Stimulated activated CD4-positive, alpha-beta T cell treated with anti-CD3 and anti-CD28 coated beads, Interleukin-2, amount 100 ng/mL, for 48 hours (primary cell): ENCODE data around the gene MIAT.

Experiments
- DNase-seq, 2 donors: peaks; one replicate each; pipeline ENCODE4 v3.0.0-alpha.2; 2020

Gene MIAT

DNA sequence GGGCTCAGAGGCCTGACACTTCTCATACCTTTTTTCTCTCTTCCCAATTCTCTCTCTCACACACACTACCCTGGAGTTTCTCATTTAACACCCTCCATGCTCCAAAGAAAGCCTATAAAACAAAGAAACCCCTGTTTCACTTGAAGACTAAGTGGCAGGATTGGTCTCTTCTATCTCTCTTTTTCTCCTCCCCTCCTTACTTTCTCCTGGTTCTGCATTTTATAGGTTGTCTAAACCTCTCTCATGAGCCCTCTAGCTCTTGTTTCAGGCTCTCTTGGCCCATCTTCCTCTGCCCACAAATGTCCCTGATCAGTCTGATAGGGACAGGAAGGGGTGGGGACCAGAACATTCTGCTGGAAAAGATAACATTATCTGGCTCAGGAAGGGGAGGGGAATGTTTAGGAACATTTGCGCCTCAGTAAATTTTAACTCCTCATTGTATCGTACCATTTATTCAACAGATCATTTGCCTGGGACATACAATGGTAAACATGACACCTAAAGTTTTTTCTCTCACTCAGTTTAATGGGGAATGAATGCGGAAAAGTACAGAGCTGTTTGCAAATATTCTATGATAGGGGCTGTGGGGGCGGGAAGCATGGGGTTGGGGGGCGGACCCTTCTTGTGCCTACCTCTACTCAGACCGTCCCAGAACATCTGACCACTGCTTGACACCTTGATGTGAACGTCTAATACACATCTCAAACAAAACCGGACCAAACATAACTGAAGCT, 24.8 kb upstream of the MIAT start:
- DNase-seq: no peak

DNA sequence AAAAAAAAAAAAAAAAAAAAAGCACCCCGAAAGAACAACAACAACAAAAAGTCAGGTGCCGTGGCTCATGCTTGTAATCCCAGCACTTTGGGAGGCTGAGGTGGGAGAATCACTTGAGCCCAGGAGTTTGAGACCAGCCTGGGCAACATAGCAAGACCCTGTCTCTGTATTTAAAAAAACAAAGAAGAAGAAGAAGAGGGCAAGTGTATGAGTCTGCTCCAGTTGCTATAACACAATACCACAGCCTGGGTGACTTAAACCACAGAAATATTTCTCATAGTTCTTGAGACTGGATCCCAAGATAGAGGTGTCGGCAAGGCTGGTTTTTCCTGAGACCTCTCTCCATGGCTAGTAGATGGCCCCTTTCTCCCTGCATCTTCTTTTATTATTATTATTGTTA, 23.2 kb upstream of the MIAT start:
- no peak for DNase-seq

GRCh38 chr22:26635117-26635516, 22.3 kb upstream of the MIAT start:
- DNase-seq: no peak

- DNase-seq: no peak
Measured at GRCh38 chr22:26636296-26636695, 21.1 kb upstream of the MIAT start.

GRCh38 chr22:26642465-26643417, 14.6 kb upstream of the MIAT start:
- DNase-seq: peak; percentile 67 to 76

GRCh38 chr22:26643418-26644100, 13.8 kb upstream of the MIAT start:
- no peak for DNase-seq

GRCh38 chr22:26646158-26646557, 11.2 kb upstream of the MIAT start:
- no peak for DNase-seq

GRCh38 chr22:26648011-26648497, 9.3 kb upstream of the MIAT start:
- no peak for DNase-seq

GRCh38 chr22:26648528-26649388, 8.6 kb upstream of the MIAT start:
- DNase-seq: no peak

DNA sequence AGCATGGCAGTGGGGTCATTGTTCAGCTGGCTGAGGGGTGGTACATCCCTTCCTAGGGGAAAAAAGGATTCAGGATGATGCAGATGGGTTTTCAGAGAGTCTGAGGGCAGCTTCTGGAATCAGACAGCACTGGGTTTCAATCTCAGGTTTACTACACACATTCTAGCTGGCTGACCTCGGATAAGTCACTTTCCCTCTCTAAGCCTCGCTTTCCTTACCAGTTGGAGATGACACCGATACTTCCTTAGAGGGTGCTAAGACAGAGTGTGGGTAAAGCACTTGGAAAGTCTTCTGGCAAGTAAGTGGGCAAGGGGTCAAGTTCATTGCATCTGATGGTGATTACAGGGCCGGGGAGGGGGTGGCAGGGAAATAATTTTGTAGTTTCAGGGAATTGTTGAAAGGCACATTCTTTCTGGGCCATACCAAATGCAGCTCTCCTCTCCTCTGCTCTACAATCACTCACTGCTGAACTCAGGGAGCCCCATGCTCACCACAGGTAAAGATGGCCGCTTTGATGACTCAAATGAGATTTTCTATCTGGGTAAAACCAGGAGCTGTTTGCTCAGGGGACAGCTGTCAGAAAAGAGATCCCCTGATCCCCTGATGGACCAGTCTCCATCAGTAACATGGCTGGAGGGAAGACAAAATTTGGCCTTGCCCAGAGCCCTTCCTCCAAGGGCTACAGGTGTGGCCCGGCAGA, 6.5 kb upstream of the MIAT start:
- DNase-seq: no peak

DNA sequence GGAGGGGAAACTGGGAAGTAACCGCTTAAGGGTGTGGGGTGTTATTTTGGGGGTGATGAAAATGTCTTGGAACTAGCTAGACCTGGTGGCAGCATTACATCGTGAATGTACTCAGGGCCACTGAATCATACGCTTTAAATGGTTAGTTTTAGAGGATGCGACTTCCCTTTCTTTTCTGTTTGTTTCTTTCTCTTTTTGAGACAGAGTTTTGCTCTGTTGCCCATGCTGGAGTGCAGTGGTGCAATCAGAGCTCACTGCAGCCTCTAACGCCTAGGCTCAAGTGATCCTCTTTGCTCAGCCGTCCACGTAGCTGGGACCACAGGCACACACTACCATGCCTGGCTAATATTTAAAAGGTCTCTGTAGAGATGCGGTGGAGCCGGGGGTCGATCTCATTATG, 5.6 kb upstream of the MIAT start:
- no peak for DNase-seq

DNA sequence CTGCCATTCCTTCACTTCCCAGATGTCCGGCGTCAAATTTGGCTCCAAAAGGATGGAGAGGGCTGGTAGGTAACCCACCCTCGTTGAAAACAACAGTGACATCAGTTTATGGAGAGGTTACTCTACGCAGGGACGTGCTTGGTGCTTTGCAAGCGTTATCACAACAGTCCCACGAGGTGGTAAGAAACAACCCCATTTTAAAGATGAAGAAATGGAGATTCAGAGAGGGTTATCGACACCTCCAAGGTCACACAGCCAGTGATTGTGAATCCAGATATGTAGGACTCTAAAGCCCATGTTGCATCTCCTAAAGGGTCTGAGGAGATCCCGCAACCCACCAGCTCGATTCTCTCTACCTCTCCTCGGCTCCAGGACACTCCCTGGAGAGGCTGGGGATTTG, 773 bp downstream of the MIAT start:
- no peak for DNase-seq

DNA sequence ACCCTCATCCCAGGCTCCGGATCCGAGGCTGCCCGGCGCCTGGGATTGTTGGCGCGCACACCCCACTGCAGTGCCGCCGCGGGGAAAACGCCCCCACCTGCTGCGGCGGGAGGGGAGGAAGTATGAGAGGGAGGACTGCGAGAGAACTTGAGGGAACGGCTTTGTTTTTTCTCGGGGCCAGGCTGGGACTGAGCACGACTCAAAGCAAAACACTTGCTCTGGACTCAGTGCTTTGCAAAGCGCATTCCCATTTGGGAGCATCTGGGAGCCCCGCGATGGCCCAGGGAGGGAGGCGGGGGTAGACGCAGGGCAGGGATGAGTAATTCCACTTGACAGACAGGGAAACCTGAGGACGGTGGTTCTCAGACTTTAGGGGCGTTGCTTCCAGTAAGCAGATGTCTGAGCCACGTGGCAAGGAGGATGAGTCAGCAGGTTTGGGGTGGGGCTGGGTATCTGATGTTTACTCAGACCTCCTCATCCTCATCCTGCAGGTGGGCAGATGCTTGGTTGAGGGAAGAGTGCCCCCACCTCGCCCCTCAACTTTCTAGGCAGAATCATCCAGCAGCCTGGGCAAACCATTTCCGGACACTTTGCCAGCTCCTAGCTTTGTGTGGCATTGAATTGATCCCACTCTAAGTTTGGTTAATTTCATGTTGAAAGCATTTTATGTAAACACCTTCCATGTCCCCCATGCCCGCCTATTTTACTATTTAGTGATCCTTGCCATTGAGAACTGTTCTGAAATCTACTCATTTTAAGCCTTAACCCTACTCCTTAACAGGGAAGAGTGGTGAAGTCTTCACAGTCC, 1.5 kb downstream of the MIAT start:
- DNase-seq: peak; percentile 68 to 78

- DNase-seq: no peak
Measured at GRCh38 chr22:26660356-26660755, 3.0 kb downstream of the MIAT start.

- no peak for DNase-seq
Measured at GRCh38 chr22:26660961-26661578, 3.7 kb downstream of the MIAT start.

DNA sequence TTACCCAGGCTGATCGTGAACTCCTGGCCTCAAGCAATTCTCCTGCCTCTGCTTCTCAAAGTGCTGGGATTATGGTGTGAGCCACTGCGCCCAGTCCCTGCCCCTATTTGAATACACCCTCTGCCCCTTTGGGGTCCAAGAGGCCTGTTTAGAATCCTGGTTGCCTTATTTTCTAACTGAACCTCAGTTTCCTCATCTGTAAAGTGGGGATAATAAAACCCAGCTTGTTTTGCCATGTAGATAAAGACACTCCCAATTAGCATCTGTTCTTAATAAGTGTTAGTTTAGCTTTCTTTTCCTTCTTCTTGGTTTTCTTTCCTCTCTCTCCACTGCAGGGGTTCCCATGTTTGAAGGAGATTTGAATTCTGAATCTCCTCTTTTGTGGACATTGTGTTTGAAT, 4.8 kb downstream of the MIAT start:
- no peak for DNase-seq

DNA sequence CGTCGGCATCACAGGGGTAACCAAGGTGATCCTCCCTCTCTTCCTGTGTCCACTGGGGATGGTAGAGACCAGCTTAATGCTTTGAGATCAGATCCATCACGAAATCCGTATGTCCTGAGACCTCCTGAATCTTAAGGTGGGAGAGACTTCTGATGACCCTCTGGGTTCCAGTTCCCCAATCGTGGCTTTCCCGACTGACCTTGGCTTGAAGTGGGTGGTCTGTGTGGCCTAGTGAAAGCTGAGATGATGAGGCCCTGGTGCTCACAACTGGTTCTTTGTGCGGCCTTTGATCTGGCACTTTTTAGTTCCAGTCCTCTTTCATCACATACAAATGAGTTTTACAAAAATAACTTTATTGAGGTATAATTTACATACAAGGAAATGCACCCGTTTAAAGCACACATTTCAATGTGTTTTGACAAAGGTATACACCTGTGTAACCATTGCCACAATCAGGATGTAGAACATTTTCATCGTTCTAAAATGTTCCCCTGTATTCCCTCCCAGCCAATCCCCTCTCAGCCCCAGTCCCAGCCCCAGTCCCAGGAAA, 6.1 kb downstream of the MIAT start:
- no peak for DNase-seq

DNA sequence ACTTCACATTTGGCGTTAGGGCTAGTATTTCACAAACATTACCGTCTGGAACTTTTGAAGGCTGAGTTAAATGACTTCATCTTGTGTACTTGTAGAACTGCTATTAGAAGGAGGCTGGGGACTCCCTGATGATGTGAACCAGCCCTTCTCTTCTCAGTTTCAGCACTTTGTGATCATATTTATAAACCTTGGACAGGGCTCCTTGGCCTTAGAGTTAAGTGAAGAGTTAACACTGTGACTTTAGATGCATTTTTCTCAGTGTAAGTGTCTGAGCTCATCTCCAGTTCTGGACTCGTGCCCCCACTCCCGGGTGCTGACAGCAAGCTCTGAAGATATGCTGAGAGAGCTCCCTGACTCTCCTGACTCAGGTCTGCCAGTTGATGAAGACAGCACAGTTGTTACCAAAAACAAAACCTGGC, 8.4 kb downstream of the MIAT start:
- no peak for DNase-seq

- no peak for DNase-seq
Measured at GRCh38 chr22:26667140-26667539, 9.8 kb downstream of the MIAT start.

DNA sequence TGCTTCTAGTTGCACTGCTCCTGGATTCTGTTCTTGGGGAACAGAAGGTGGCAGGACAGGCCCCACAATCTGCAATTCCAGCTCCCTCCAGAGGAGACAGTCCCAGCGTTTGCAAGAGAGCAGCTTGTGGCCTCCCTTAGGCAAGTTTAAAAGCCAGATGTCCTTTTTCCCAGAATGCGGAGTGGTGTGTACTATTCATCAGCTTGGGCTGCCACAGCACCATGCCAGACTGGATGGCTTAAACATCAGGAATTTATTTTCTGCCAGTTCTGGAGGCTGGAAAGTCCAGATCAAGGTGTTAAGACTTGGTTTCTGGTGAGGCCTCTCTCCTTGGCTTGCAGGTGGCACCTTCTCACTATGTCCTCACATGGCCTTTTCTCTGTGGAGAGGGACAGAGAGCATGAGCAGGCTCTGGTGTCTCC, 11.7 kb downstream of the MIAT start:
- DNase-seq: no peak
